IMR-90 (cell line): ENCODE results near the gene DKK3.

ENCODE experiments used
- BHLHE40 ChIP-seq: fragments of 150-350 bp; IDR thresholded peaks from 2 replicates; pipeline ENCODE4 v1.6.1; 2016; ENCODE audit warnings: mild to moderate bottlenecking, low read depth, low read length
- CHD1 ChIP-seq: IDR thresholded peaks from 2 replicates; pipeline ENCODE4 v1.6.1; 2012; ENCODE audit warnings: low read depth, low read length, improper control_type of control experiment
- FOS ChIP-seq: fragments of 150-350 bp; IDR thresholded peaks from 2 replicates; pipeline ENCODE4 v1.6.1; 2016; ENCODE audit warnings: low read depth, low read length
- MAFK ChIP-seq: IDR thresholded peaks from 2 replicates; pipeline ENCODE4 v1.6.1; 2012; ENCODE audit warnings: low read depth, low read length, improper control_type of control experiment
- MAZ ChIP-seq: IDR thresholded peaks from 2 replicates; pipeline ENCODE4 v1.6.1; 2012; ENCODE audit warnings: low read depth, mild to moderate bottlenecking, low read length, improper control_type of control experiment, moderate library complexity, borderline replicate concordance
- MXI1 ChIP-seq: IDR thresholded peaks from 2 replicates; pipeline ENCODE4 v1.6.1; 2012; ENCODE audit warnings: low read depth, mild to moderate bottlenecking, low read length, moderate library complexity, borderline replicate concordance
- NFE2L2 ChIP-seq: fragments of 150-350 bp; IDR thresholded peaks from 2 replicates; pipeline ENCODE4 v1.6.1; 2016; ENCODE audit warnings: low read depth, mild to moderate bottlenecking, low read length
- POLR2A ChIP-seq: IDR thresholded peaks from 2 replicates; pipeline ENCODE4 v1.6.1; 2012; ENCODE audit warnings: mild to moderate bottlenecking, low read depth, low read length
- RAD21 ChIP-seq: IDR thresholded peaks from 2 replicates; pipeline ENCODE4 v1.6.1; 2012; ENCODE audit warnings: low read length, improper control_type of control experiment
- RCOR1 ChIP-seq: IDR thresholded peaks from 2 replicates; pipeline ENCODE4 v1.6.1; 2012; ENCODE audit warnings: mild to moderate bottlenecking, low read length, improper control_type of control experiment; ENCODE audit not compliant: insufficient replicate concordance
- RFX5 ChIP-seq: IDR thresholded peaks from 2 replicates; pipeline ENCODE4 v1.8.0; 2012; ENCODE audit warnings: low read depth, mild to moderate bottlenecking, low read length, moderate library complexity
- SMC3 ChIP-seq: fragments of 150-350 bp; IDR thresholded peaks from 2 replicates; pipeline ENCODE4 v1.6.1; 2016; ENCODE audit warnings: low read depth, mild to moderate bottlenecking, antibody characterized with exemption, low read length, moderate library complexity
- TF ChIP-seq, protein P1 (sequence below): conservative IDR thresholded peaks from 2 replicates; pipeline ENCODE4 v1.5.1; 2012; ENCODE audit warnings: mild to moderate bottlenecking, low read depth, low read length, improper control_type of control experiment
- TF ChIP-seq, protein P2 (sequence below): fragments of 150-350 bp; IDR thresholded peaks from 2 replicates; pipeline ENCODE4 v1.6.1; 2017; ENCODE audit warnings: mild to moderate bottlenecking, antibody characterized with exemption, low read length, low read depth

- TF ChIP-seq CHD1: no peak
- no peak for TF ChIP-seq NFE2L2
- TF ChIP-seq, protein P1, sequence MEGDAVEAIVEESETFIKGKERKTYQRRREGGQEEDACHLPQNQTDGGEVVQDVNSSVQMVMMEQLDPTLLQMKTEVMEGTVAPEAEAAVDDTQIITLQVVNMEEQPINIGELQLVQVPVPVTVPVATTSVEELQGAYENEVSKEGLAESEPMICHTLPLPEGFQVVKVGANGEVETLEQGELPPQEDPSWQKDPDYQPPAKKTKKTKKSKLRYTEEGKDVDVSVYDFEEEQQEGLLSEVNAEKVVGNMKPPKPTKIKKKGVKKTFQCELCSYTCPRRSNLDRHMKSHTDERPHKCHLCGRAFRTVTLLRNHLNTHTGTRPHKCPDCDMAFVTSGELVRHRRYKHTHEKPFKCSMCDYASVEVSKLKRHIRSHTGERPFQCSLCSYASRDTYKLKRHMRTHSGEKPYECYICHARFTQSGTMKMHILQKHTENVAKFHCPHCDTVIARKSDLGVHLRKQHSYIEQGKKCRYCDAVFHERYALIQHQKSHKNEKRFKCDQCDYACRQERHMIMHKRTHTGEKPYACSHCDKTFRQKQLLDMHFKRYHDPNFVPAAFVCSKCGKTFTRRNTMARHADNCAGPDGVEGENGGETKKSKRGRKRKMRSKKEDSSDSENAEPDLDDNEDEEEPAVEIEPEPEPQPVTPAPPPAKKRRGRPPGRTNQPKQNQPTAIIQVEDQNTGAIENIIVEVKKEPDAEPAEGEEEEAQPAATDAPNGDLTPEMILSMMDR: no peak
- TF ChIP-seq MAFK: no peak
- TF ChIP-seq POLR2A: no peak
- TF ChIP-seq, protein P2, sequence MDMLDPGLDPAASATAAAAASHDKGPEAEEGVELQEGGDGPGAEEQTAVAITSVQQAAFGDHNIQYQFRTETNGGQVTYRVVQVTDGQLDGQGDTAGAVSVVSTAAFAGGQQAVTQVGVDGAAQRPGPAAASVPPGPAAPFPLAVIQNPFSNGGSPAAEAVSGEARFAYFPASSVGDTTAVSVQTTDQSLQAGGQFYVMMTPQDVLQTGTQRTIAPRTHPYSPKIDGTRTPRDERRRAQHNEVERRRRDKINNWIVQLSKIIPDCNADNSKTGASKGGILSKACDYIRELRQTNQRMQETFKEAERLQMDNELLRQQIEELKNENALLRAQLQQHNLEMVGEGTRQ: no peak
- TF ChIP-seq RCOR1: no peak
- no peak for TF ChIP-seq RAD21
- TF ChIP-seq SMC3: no peak
- TF ChIP-seq MAZ: no peak
- TF ChIP-seq RFX5: no peak
- TF ChIP-seq BHLHE40: no peak
- TF ChIP-seq FOS: no peak
- no peak for TF ChIP-seq MXI1
Observed at GRCh38 chr11:12016246-12016645, 7.8 kb upstream of the DKK3 start.
